Measurements from ENCODE around the gene SLC7A11.

SLC7A11 gene

DNA sequence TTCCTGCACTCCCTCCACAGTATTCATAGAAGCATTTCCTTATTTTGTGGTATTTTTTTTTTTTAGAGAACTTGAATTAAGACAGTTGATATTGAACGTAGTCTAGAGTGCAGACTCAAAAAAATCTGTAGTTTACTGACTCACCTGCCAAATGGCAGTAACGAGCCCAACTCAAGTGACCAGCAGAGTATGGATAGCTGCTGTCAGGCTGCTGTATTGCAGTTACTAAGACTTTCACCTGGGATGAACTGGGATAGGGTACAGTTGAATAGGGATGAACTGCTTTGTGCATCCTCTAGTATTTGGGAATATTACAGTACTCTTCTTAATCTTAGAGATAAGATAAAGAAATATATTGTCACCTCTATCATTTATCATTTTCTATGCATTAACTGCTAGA is 7.0 kb upstream of the SLC7A11 start:
- no peak for DNase-seq (ENCODE audit: low read depth)
- TF ChIP-seq CTCF (conservative IDR thresholded peaks at IDR 0.05; ENCODE audit: control insufficient read depth, insufficient read depth, low read depth, low read length): no peak
- no peak overlapping the region for H3K4me3 ChIP-seq (ENCODE audit: control insufficient read depth, low read depth, low read length)

- H3K4me3 ChIP-seq (ENCODE audit: control insufficient read depth, low read depth, low read length): no peak overlapping the region
- no peak for TF ChIP-seq CTCF (conservative IDR thresholded peaks at IDR 0.05; ENCODE audit: control insufficient read depth, insufficient read depth, low read depth, low read length)
- DNase-seq (ENCODE audit: low read depth): no peak
Measured at GRCh38 chr4:138248058-138248457, 5.9 kb upstream of the SLC7A11 start.

GRCh38 chr4:138247643-138248042 is 5.5 kb upstream of the SLC7A11 start:
- TF ChIP-seq CTCF (conservative IDR thresholded peaks at IDR 0.05; ENCODE audit: control insufficient read depth, insufficient read depth, low read depth, low read length): no peak
- H3K4me3 ChIP-seq (ENCODE audit: control insufficient read depth, low read depth, low read length): no peak overlapping the region

DNA sequence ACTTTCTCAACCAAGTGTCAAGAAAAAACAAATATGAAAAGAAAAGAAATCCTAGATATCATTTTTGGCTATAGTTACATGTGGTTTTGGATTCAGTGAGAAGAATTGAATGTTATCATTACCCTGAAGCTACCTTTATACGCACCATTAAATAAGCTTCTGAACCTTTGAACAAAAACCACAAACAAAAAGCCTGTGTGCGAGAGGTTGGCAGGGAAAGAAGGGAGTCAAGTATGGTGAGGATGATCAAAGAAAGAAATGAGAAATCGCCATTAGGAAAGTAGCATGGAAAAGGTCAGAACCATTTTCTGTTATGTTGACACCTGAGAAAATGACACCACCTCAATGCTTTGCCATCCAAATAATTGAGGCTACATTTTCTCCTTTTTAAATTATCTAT is 1.2 kb upstream of the SLC7A11 start:
- no peak for TF ChIP-seq CTCF (conservative IDR thresholded peaks at IDR 0.05; ENCODE audit: control insufficient read depth, insufficient read depth, low read depth, low read length)
- no peak overlapping the region for H3K4me3 ChIP-seq (ENCODE audit: control insufficient read depth, low read depth, low read length)
- no peak for DNase-seq (ENCODE audit: low read depth)

More at GRCh38 chr4:138247643-138248042, 5.5 kb upstream of the SLC7A11 start:
- DNase-seq (ENCODE audit: low read depth): no peak

GRCh38 chr4:138242834-138243156 is 646 bp upstream of the SLC7A11 start:
- TF ChIP-seq CTCF (conservative IDR thresholded peaks at IDR 0.05; ENCODE audit: control insufficient read depth, insufficient read depth, low read depth, low read length): no peak
- peak; percentile 38 for DNase-seq (ENCODE audit: low read depth)

DNA sequence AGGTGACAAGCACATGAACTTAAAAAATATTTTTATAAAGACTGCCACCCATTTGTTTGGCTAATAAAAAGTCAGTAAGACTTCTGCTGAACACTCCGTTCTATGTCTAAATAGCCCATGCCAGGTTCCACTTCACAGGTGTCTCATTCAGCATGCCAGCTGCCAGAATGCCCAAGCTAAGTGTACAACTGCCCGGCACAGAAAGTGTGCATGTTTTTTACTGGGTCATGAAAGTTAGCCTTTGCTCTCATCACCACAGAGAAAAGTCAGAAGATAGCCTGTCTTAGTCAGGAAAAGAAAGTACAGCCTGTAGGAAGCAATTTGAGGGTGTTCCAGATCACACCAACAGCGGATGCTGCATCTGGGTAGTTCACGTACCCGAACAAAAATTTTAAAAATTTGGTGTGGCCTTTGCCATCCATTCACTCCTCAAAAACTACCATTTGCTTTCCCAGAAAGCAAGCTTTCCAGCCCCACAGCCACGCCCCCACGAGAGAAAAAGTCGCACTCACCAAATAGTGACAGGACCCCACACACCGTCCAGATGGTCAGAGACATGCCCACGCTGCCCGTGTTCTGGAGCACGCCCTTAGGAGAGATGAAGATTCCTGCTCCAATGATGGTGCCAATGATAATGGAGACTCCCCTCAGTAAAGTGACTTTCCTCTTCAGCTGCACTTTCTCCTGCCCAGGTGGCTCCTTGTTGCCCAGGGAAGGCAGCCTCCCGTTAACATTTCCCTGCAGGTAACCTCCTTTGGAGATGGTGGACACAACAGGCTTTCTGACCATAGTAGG is 671 bp downstream of the SLC7A11 start:
- no peak for TF ChIP-seq CTCF (conservative IDR thresholded peaks at IDR 0.05; ENCODE audit: control insufficient read depth, insufficient read depth, low read depth, low read length)
- peak; percentile 28 for DNase-seq (ENCODE audit: low read depth)
- peak overlapping the region; percentile 65 for H3K4me3 ChIP-seq (ENCODE audit: control insufficient read depth, low read depth, low read length)

More at GRCh38 chr4:138242834-138243156, 646 bp upstream of the SLC7A11 start:
- H3K4me3 ChIP-seq (ENCODE audit: control insufficient read depth, low read depth, low read length): peak overlapping the region; percentile 65
